M059J (cell line): ENCODE data around the gene IFNA8. TPM values are rescaled to one million over a fixed set of nuclear protein-coding genes. Genes with fewer than 3 reads are reported as not detected.
"Not testable (repeated sequence)": the region's sequence is repeated elsewhere in the genome, so short reads cannot be mapped to it uniquely, and the experiment has no call there.

Experiments used
- DNase-seq: peaks from one replicate; pipeline ENCODE4 v3.0.0-alpha.2; 2012; ENCODE audit warnings: low read depth
- total RNA-seq: library from RNA; depleted of rRNA; stranded (reverse); fragments of >200 nt; shearing (Covaris generic); gene quantifications from 2 replicates; pipeline ENCODE4 v1.2.3, GENCODE V29; 2014; rRNA removed

The IFNA8 gene
- total RNA-seq, result not detected in 2 replicates

- no peak for DNase-seq
These were observed at the start of gene IFNA8 for GRCh38 chr9:21408817-21409216. Gene IFNA8 (plus strand): TSS chr9:21409117. CDS start chr9:21409177, 60 bp downstream.

GRCh38 chr9:21362287-21362686, 46.6 kb upstream of the IFNA8 start:
- DNase-seq, result no peak

GRCh38 chr9:21367169-21367568, 41.7 kb upstream of the IFNA8 start:
- DNase-seq, result not testable (repeated sequence)

GRCh38 chr9:21367957-21368356, 41.0 kb upstream of the IFNA8 start, which contains the start of gene IFNA13:
Gene IFNA13 (minus strand): TSS chr9:21368057. CDS start chr9:21368010, 47 bp downstream.
- no peak for DNase-seq

GRCh38 chr9:21371467-21371866, 37.5 kb upstream of the IFNA8 start:
- DNase-seq, result not testable (repeated sequence)

GRCh38 chr9:21381448-21382339, 27.2 kb upstream of the IFNA8 start:
- DNase-seq, result peak; percentile 18

GRCh38 chr9:21383627-21384026, 25.3 kb upstream of the IFNA8 start:
- no peak for DNase-seq

GRCh38 chr9:21385131-21385670, 23.7 kb upstream of the IFNA8 start, which contains the start of gene IFNA2:
Gene IFNA2 (minus strand): TSS chr9:21385398. CDS start chr9:21385329, 69 bp downstream.
- DNase-seq, result no peak

- peak; percentile 41 for DNase-seq
These were observed 16.6 kb upstream of the IFNA8 start for GRCh38 chr9:21392270-21392669.

- DNase-seq, result peak; percentile 47
These were observed 12.9 kb upstream of the IFNA8 start for GRCh38 chr9:21395778-21396717.

GRCh38 chr9:21398955-21399489, 9.9 kb upstream of the IFNA8 start:
- no peak for DNase-seq

GRCh38 chr9:21399956-21400355, 9.0 kb upstream of the IFNA8 start:
- no peak for DNase-seq

- DNase-seq, result peak; percentile 10
These were observed 6.3 kb upstream of the IFNA8 start for GRCh38 chr9:21402386-21403251.

- DNase-seq, result no peak
These were observed 4.8 kb upstream of the IFNA8 start for GRCh38 chr9:21404146-21404545.

GRCh38 chr9:21412107-21412506, 3.2 kb downstream of the IFNA8 start:
- no peak for DNase-seq

GRCh38 chr9:21413151-21413550, 4.2 kb downstream of the IFNA8 start:
- DNase-seq, result no peak

GRCh38 chr9:21413624-21414023, 4.7 kb downstream of the IFNA8 start:
- no peak for DNase-seq

- peak; percentile 34 for DNase-seq
These were observed 5.5 kb downstream of the IFNA8 start for GRCh38 chr9:21414220-21414940.

GRCh38 chr9:21415493-21416267, 6.8 kb downstream of the IFNA8 start:
- peak; percentile 90 for DNase-seq
